Erythroblast (primary cell): ENCODE results near the gene MYO1H.

Experiments
- GATA1 ChIP-seq: IDR thresholded peaks from 2 replicates; pipeline ENCODE4 v1.6.1; 2011; ENCODE audit warnings: low read depth, mild to moderate bottlenecking, control low read depth, low read length, moderate library complexity
- POLR2A ChIP-seq: IDR thresholded peaks from 2 replicates; pipeline ENCODE4 v1.6.1; 2011; ENCODE audit warnings: mild to moderate bottlenecking, low read length

GRCh38 chr12:109422251-109422650 is 74.6 kb downstream of the MYO1H start:
- TF ChIP-seq POLR2A: no peak
- TF ChIP-seq GATA1: no peak
